ENCODE measurements around the gene ARHGAP22. TPM values are rescaled to one million over a fixed set of nuclear protein-coding genes. Genes with fewer than 3 reads are reported as not detected.

The ARHGAP22 gene
- total RNA-seq, 8 experiments from 2014 or later: 0.72 to 9.3 (median 1.8) TPM

DNA sequence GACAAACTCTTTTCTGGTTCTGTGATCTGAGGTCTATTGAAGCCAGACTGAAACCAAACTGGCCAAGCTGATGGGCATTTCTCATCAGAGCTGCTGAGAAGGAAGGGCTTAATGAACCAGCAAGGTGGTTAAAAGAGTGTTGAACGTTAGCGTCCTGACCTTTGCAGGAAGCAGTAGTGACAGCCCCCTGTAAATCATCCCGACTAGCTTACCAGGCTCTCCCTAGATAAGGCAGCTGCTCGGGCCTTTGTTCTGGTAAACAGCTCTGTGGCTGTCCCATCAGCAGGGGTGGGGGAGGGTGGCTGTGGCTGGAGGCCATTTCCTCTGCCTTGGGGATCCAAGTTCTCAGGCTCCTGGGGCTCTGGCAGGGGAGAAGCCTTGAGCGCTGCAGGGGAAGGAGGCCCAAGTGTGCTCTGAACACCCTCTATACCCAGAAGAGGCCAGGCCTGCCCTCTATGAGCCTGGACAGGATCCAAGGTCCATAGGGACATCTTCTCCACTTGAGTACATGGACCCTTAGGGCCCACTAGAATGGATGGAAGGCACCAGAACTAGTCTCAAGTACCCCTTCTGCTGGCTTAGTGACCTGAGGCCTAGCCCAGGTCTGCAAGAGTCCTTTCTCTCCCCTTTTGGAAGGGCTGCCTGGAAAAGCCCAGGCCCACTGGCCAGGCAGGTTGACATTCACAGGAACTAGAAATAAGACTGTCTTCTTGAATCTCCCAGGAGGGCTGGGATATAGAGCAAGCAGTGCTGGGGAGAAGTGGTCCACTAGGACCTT lies 134.6 kb downstream of the ARHGAP22 start:
- ATAC-seq (replicated peaks in 6 of 8): peak in 5 of 8 experiments; percentile 76 to 94 (median 89)
- Histone ChIP-seq H3K4me1 (replicated peaks in 1 of 2) (peaks cover 10 to 12% of the 10 kb centered on the region in 2 donors), H3K27ac (peak overlapping the region in 1 of 2 donors; percentile 44), H3K4me3 (no peak overlapping the region)
- WGBS, 10 experiments: 0 to 100% (median 20%) methylated on average over 1 to 4 of the region's 5 CpGs; no CpG with 5 or more reads in 5 of the 10 experiments
- in situ Hi-C loops (cut with MboI; ENCODE audit: low pct_unique_long_range_greater_than_20kb in 2 of 9, low sequenced_read_pairs in 9 of 9, unreplicated experiment in 9 of 9): no loop called here

GRCh38 chr10:48469516-48470020 lies 135.3 kb downstream of the ARHGAP22 start:
- Histone ChIP-seq H3K4me1 (replicated peaks in 1 of 2) (peaks cover 10 to 12% of the 10 kb centered on the region in 2 donors), H3K4me3 (no peak overlapping the region), H3K27ac (no peak overlapping the region)
- peak in 2 of 8 experiments; percentile 7 to 23 for ATAC-seq (replicated peaks in 6 of 8)
- WGBS, 10 experiments: 17 to 80% (median 73%) methylated on average over 1 of the region's 4 CpGs; no CpG with 5 or more reads in 6 of the 10 experiments
- in situ Hi-C loops (cut with MboI; ENCODE audit: low pct_unique_long_range_greater_than_20kb in 2 of 9, low sequenced_read_pairs in 9 of 9, unreplicated experiment in 9 of 9): no loop called here

DNA sequence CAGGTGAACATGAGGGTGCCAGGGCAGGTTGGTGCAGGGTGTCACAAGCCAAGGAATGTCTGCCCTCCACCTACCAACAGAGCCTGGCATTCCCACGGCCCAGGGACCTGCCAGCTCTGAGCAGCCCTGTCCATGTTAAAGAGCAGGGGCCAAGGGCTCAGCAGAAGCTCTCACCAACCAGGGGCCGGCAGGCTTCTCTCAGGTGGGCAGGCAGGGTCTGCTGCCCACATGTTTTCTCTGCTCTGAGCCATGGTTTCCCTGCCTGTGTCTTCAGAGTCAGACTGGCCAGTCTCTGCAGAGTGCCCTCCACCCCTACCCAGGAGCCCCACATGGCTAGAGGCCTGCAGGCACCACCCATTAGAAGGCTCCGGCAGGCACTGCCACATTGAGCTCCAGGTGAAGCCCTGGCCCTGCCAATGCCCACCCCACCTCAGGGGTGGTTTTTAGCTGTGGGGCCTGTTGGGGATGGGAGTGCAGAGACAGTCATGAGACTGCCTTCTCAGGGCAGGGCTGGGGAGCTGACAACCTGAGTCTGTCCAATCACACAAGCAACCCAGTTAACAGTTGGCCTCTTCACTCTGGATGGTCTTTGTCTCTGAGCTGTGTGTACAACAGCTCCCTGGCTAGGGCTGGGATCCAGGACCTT lies 135.9 kb downstream of the ARHGAP22 start:
- Histone ChIP-seq H3K27ac (no peak overlapping the region), H3K4me3 (no peak overlapping the region), H3K4me1 (replicated peaks in 1 of 2) (peaks cover 10 to 12% of the 10 kb centered on the region in 2 donors)
- in situ Hi-C loops (cut with MboI; ENCODE audit: low pct_unique_long_range_greater_than_20kb in 2 of 9, low sequenced_read_pairs in 9 of 9, unreplicated experiment in 9 of 9): no loop called here
- peak in 1 of 8 experiments; percentile 9 for ATAC-seq (replicated peaks in 6 of 8)
- WGBS, 10 experiments: 60 to 100% methylated on average over 1 of the region's 3 CpGs; no CpG with 5 or more reads in 8 of the 10 experiments

DNA sequence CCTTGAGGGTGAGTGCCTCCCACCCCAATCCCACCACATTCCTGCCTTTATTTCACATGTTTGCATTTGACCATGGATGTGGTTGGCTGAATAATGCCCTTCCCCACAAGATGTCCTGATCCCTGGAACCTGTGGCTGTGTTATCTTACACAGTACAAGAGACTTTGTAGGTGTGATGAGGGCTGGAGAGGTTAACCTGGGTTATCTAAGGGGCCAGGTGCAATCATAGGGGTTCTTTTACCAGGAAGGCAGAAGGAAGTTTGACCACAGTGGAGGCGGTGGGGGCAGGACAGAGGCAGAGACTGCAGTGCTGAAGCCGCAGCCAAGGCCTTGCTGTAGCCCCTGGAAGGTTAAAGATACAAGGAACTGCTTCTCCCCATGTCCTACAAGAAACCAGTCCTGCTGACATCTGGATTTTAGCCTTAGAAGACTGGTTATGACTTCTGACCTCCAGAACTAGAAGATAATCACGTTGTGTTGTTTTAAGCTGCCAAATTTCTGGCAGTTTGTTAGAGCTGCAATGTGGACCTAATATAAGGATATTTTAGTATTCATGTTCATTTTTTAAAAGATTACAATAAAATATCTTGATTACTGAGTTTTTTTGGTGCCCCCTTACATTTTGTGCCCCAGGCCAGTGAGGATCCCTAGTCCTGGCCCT lies 136.6 kb downstream of the ARHGAP22 start:
- 40 to 100% (median 71%) methylated on average over 1 to 3 of the region's 3 CpGs; no CpG with 5 or more reads in 1 of the 10 experiments for WGBS, 10 experiments
- no peak for ATAC-seq (replicated peaks in 6 of 8)
- in situ Hi-C loops (cut with MboI; ENCODE audit: low pct_unique_long_range_greater_than_20kb in 2 of 9, low sequenced_read_pairs in 9 of 9, unreplicated experiment in 9 of 9): no loop called here
- peaks cover 10 to 12% of the 10 kb centered on the region in 2 donors for H3K4me1 ChIP-seq (replicated peaks in 1 of 2)
- H3K4me3 ChIP-seq: no peak overlapping the region
- no peak overlapping the region for H3K27ac ChIP-seq

- 33 to 100% (median 83%) methylated on average over 1 to 4 of the region's 4 CpGs; no CpG with 5 or more reads in 1 of the 10 experiments for WGBS, 10 experiments
- peaks cover 10 to 12% of the 10 kb centered on the region in 2 donors for H3K4me1 ChIP-seq (replicated peaks in 1 of 2)
- in situ Hi-C loops (cut with MboI; ENCODE audit: low pct_unique_long_range_greater_than_20kb in 2 of 9, low sequenced_read_pairs in 9 of 9, unreplicated experiment in 9 of 9): no loop called here
- H3K4me3 ChIP-seq: no peak overlapping the region
- ATAC-seq (replicated peaks in 6 of 8): no peak
- no peak overlapping the region for H3K27ac ChIP-seq
Measured at GRCh38 chr10:48467669-48468068, 137.2 kb downstream of the ARHGAP22 start.

DNA sequence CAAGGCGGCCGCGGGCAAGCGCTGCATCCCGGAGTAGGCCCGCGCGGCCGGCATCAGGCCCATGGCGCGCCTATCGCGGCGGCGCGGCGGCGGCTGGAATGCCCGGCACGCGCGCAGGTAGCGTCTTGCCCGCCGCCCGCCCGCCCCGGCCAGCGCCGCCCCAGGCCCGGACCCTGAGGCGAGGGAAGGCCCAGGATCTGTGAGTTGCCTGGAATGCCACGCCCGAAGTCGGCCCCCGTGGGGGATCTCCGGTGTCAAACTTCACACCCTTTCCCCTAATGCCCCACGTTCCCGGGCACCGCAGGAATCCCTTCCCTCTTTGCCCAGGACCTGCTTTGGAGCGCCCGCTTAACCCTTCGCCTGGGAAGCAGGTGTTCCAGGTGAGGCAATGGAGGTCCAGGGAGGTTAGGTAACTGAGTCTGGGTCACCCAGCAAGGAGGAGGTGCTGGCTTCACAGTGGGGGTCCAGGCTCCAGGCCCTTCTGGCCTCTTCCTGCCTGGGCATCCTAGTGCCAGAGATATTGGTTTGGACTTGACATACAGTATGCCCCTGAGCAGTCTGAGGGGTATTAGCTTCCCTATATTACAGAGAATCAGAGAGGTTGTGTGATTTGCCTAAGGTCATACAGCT lies 138.1 kb downstream of the ARHGAP22 start:
- ATAC-seq (replicated peaks in 6 of 8): peak in 4 of 8 experiments; percentile 10 to 28 (median 12)
- Histone ChIP-seq H3K4me3 (peak overlapping the region in 3 of 5 donors; percentile 14 to 26 (median 19)), H3K27ac (no peak overlapping the region), H3K4me1 (replicated peaks in 1 of 2) (peaks cover 10 to 12% of the 10 kb centered on the region in 2 donors)
- 53 to 72% methylated on average over 2 to 3 of the region's 43 CpGs; no CpG with 5 or more reads in 8 of the 10 experiments for WGBS, 10 experiments
- in situ Hi-C loops (cut with MboI; ENCODE audit: low pct_unique_long_range_greater_than_20kb in 2 of 9, low sequenced_read_pairs in 9 of 9, unreplicated experiment in 9 of 9): no loop called here

- Histone ChIP-seq H3K27ac (no peak overlapping the region), H3K4me3 (peak overlapping the region in 3 of 5 donors; percentile 14 to 26 (median 19)), H3K4me1 (replicated peaks in 1 of 2) (peaks cover 10 to 12% of the 10 kb centered on the region in 2 donors)
- no peak for ATAC-seq (replicated peaks in 6 of 8)
- WGBS, 10 experiments: 90% methylated on average over 2 of the region's 42 CpGs; no CpG with 5 or more reads in 9 of the 10 experiments
- in situ Hi-C loops (cut with MboI; ENCODE audit: low pct_unique_long_range_greater_than_20kb in 2 of 9, low sequenced_read_pairs in 9 of 9, unreplicated experiment in 9 of 9): no loop called here
Measured at GRCh38 chr10:48465860-48466521, 138.9 kb downstream of the ARHGAP22 start.

- no peak for ATAC-seq (replicated peaks in 6 of 8)
- no peak overlapping the region for H3K4me3 ChIP-seq
- in situ Hi-C loops (cut with MboI; ENCODE audit: low pct_unique_long_range_greater_than_20kb in 2 of 9, low sequenced_read_pairs in 9 of 9, unreplicated experiment in 9 of 9): no loop called here
- WGBS, 10 experiments: 77 to 100% (median 90%) methylated on average over 1 to 7 of the region's 27 CpGs; no CpG with 5 or more reads in 3 of the 10 experiments
- H3K4me1 ChIP-seq (replicated peaks in 1 of 2): peaks cover 3 to 4% of the 10 kb centered on the region in 2 donors
- no peak overlapping the region for H3K27ac ChIP-seq
Measured at GRCh38 chr10:48464871-48465736, 139.8 kb downstream of the ARHGAP22 start.

GRCh38 chr10:48464121-48464870 lies 140.6 kb downstream of the ARHGAP22 start:
- Histone ChIP-seq H3K4me1 (replicated peaks in 1 of 2) (no peaks in the 10 kb centered on the region), H3K27ac (no peak overlapping the region), H3K4me3 (no peak overlapping the region)
- in situ Hi-C loops (cut with MboI; ENCODE audit: low pct_unique_long_range_greater_than_20kb in 2 of 9, low sequenced_read_pairs in 9 of 9, unreplicated experiment in 9 of 9): no loop called here
- no peak for ATAC-seq (replicated peaks in 6 of 8)
- 60 to 100% (median 80%) methylated on average over 1 to 6 of the region's 9 CpGs; no CpG with 5 or more reads in 5 of the 10 experiments for WGBS, 10 experiments

DNA sequence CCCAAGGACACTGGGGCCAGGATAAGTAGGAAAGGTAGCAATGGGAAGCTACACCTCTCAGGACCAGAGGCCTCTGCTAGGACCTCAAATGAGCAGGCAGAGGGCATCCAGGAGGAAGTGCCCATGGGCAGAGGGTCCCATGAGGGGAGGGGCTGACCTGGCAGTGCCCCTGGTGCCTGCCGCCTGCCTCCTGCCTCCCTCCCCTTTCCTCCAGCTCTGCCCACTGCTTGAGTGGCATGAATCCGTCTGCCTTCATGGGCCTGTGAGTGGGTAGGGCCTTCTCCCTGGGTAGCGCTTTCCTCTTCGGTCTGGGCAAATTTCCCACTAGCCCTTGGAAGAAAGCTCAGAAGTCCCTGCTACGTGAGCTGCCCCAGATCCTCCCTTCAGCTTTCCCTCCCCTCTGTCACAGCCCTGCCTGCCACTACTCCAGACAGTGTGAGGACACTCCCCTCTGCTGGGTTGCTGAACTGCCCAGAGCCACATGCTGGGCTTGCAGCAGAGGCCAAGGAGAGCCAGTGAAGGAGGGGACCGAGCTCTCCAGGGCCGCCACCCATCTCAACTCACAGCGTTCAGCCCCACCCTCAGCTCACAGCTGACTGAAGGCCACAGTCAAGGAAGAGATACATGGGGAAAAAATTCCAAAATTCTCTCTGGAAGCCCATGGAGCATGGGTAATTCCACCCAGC lies 141.4 kb downstream of the ARHGAP22 start:
- Histone ChIP-seq H3K4me1 (replicated peaks in 1 of 2) (no peaks in the 10 kb centered on the region), H3K4me3 (no peak overlapping the region), H3K27ac (no peak overlapping the region)
- 20 to 80% (median 41%) methylated on average over 1 to 3 of the region's 8 CpGs; no CpG with 5 or more reads in 6 of the 10 experiments for WGBS, 10 experiments
- ATAC-seq (replicated peaks in 6 of 8): peak; percentile 86 to 99 (median 88)
- in situ Hi-C loops (cut with MboI; ENCODE audit: low pct_unique_long_range_greater_than_20kb in 2 of 9, low sequenced_read_pairs in 9 of 9, unreplicated experiment in 9 of 9): no loop called here

Data from motor neuron (in vitro differentiated cells).